Endodermal cell (in vitro differentiated cells): Measurements from ENCODE around the gene APBA2. TPM values are rescaled to one million over a fixed set of nuclear protein-coding genes. Genes with fewer than 3 reads are reported as not detected.

Source experiments
- DNase-seq: peaks from one replicate; pipeline ENCODE4 v3.0.0-alpha.2; 2017
- H3K27ac ChIP-seq: 2 replicates; pipeline ENCODE4 v1.5.1; 2013; ENCODE audit warnings: mild to moderate bottlenecking, low read depth, low read length, moderate library complexity
- H3K27me3 ChIP-seq: 2 replicates; pipeline ENCODE4 v1.6.1; 2013; ENCODE audit warnings: mild to moderate bottlenecking, low read length, moderate library complexity; ENCODE audit not compliant: insufficient read depth, control insufficient read depth, poor library complexity, severe bottlenecking
- H3K36me3 ChIP-seq: 2 replicates; pipeline ENCODE4 v1.7.0; 2013; ENCODE audit warnings: mild to moderate bottlenecking, low read length, moderate library complexity; ENCODE audit not compliant: control insufficient read depth, insufficient read depth
- H3K4me1 ChIP-seq: one replicate; pipeline ENCODE4 v1.7.0; 2013; ENCODE audit warnings: low read length; ENCODE audit not compliant: control insufficient read depth, insufficient read depth
- H3K4me3 ChIP-seq: 2 replicates; pipeline ENCODE4 v1.5.1; 2013; ENCODE audit warnings: mild to moderate bottlenecking, low read length, moderate library complexity
- H3K9ac ChIP-seq: 2 replicates; pipeline ENCODE4 v1.6.1; 2013; ENCODE audit warnings: mild to moderate bottlenecking, low read length, moderate library complexity; ENCODE audit not compliant: poor library complexity, severe bottlenecking; ENCODE audit errors: extremely low read depth
- H3K9me3 ChIP-seq: 2 replicates; pipeline ENCODE4 v1.6.1; 2013; ENCODE audit warnings: mild to moderate bottlenecking, low read length, moderate library complexity; ENCODE audit not compliant: control insufficient read depth
- H3K27ac Mint-ChIP-seq: 2 replicates; pipeline ENCODE4 v1.8.0; 2020; ENCODE audit warnings: mixed read lengths
- H3K27me3 Mint-ChIP-seq: 2 replicates; pipeline ENCODE4 v1.8.0; 2021; ENCODE audit warnings: mild to moderate bottlenecking, mixed read lengths; ENCODE audit not compliant: insufficient read depth
- H3K36me3 Mint-ChIP-seq: 2 replicates; pipeline ENCODE4 v1.8.0; 2020; ENCODE audit warnings: low read depth, mixed read lengths
- H3K4me1 Mint-ChIP-seq: 2 replicates; pipeline ENCODE4 v1.8.0; 2020; ENCODE audit warnings: mixed read lengths
- H3K4me3 Mint-ChIP-seq: 2 replicates; pipeline ENCODE4 v1.8.0; 2020; ENCODE audit warnings: mild to moderate bottlenecking, moderate library complexity, mixed read lengths
- H3K9me3 Mint-ChIP-seq: 2 replicates; pipeline ENCODE4 v1.8.0; 2020; ENCODE audit warnings: mild to moderate bottlenecking, mixed read lengths
- CTCF ChIP-seq: fragments of 200-600 bp; sonication (generic); conservative IDR thresholded peaks from 2 replicates; pipeline ENCODE4 v1.5.0; 2021; ENCODE audit warnings: antibody characterized with exemption, mild to moderate bottlenecking
- WGBS, 2 experiments: methylation state at CpG; one replicate each; pipeline versions ENCODE4 v1.1.5 to v1.1.7; 2013; ENCODE audit warnings: missing lambda C conversion rate in 2 of 2, mixed read lengths in 1 of 2; ENCODE audit not compliant: insufficient coverage in 1 of 2, insufficient read length in 1 of 2; 5-methylcytosine and 5-hydroxymethylcytosine counted together
- total RNA-seq, 2 donors: library from RNA; stranded (reverse); fragmentation: NEBNext Ultra II Directional in 1 of 2; extraction: Animal tissue kit (Norgen Biotek cat#: 25700) in 1 of 2; gene quantifications; 2 replicates in 1 of 2; 3 replicates in 1 of 2; pipeline ENCODE4 v1.2.1, GENCODE V29; 2021

The APBA2 gene
- total RNA-seq, 2 donors from 2014 or later: 27.1 to 27.3 TPM

GRCh38 chr15:29098652-29099051 lies 212.9 kb downstream of the APBA2 start:
- Mint-ChIP-seq H3K4me1 (peaks cover 9% of the 10 kb centered on the region), H3K27ac (no peak overlapping the region), H3K27me3 (no peaks in the 10 kb centered on the region), H3K4me3 (no peak overlapping the region), H3K9me3 (no peaks in the 10 kb centered on the region), H3K36me3 (peaks cover 3% of the 10 kb centered on the region)
- 80 to 92% methylated on average over 2 to 13 of the region's 13 CpGs for WGBS, 2 experiments
- Histone ChIP-seq H3K27ac (no peak overlapping the region), H3K9me3 (no peaks in the 10 kb centered on the region), H3K36me3 (no peaks in the 10 kb centered on the region), H3K4me3 (no peak overlapping the region), H3K9ac (no peak overlapping the region), H3K27me3 (no peaks in the 10 kb centered on the region), H3K4me1 (no peaks in the 10 kb centered on the region)
- DNase-seq: no peak
- no peak for TF ChIP-seq CTCF

GRCh38 chr15:29099131-29099880 lies 213.5 kb downstream of the APBA2 start:
- Mint-ChIP-seq H3K9me3 (no peaks in the 10 kb centered on the region), H3K27ac (no peak overlapping the region), H3K4me3 (no peak overlapping the region), H3K27me3 (no peaks in the 10 kb centered on the region), H3K36me3 (peaks cover 6% of the 10 kb centered on the region), H3K4me1 (peaks cover 11% of the 10 kb centered on the region)
- no peaks in the 10 kb centered on the region for H3K4me1 ChIP-seq
- H3K27ac ChIP-seq: no peak overlapping the region
- 88 to 94% methylated on average over 9 to 10 of the region's 10 CpGs for WGBS, 2 experiments
- H3K27me3 ChIP-seq: no peaks in the 10 kb centered on the region
- DNase-seq: no peak
- H3K4me3 ChIP-seq: no peak overlapping the region
- TF ChIP-seq CTCF: no peak
- H3K9ac ChIP-seq: no peak overlapping the region
- no peaks in the 10 kb centered on the region for H3K36me3 ChIP-seq
- H3K9me3 ChIP-seq: no peaks in the 10 kb centered on the region

GRCh38 chr15:29100486-29101000 lies 214.8 kb downstream of the APBA2 start:
- H3K27ac Mint-ChIP-seq: no peak overlapping the region
- Histone ChIP-seq H3K4me3 (no peak overlapping the region), H3K9ac (no peak overlapping the region), H3K36me3 (no peaks in the 10 kb centered on the region), H3K27ac (no peak overlapping the region), H3K9me3 (no peaks in the 10 kb centered on the region), H3K27me3 (no peaks in the 10 kb centered on the region), H3K4me1 (no peaks in the 10 kb centered on the region)
- no peaks in the 10 kb centered on the region for H3K27me3 Mint-ChIP-seq
- WGBS, 2 experiments: 91 to 93% methylated on average over 7 of the region's 7 CpGs
- H3K4me1 Mint-ChIP-seq: peaks cover 16% of the 10 kb centered on the region
- H3K4me3 Mint-ChIP-seq: no peak overlapping the region
- no peak for DNase-seq
- H3K9me3 Mint-ChIP-seq: no peaks in the 10 kb centered on the region
- H3K36me3 Mint-ChIP-seq: peaks cover 10% of the 10 kb centered on the region
- TF ChIP-seq CTCF: no peak
